HG03565 (cell line): ENCODE data around the gene AKT2.

ENCODE experiments used
- ATAC-seq: cut with Tn5 transposase; IDR thresholded peaks from one replicate; pipeline ENCODE4 v1.9.1; 2021; ENCODE audit warnings: mild to moderate bottlenecking, moderate library complexity; ENCODE audit not compliant: unreplicated experiment

Gene AKT2

GRCh38 chr19:40238775-40239174 lies 46.4 kb downstream of the AKT2 start:
- ATAC-seq = no peak

- no peak for ATAC-seq
These were observed 47.4 kb downstream of the AKT2 start for GRCh38 chr19:40237791-40238190.

- no peak for ATAC-seq
These were observed 48.8 kb downstream of the AKT2 start for GRCh38 chr19:40236366-40236765.

GRCh38 chr19:40236026-40236355 lies 49.2 kb downstream of the AKT2 start:
- no peak for ATAC-seq

GRCh38 chr19:40235238-40236025 lies 49.7 kb downstream of the AKT2 start:
- ATAC-seq = no peak

GRCh38 chr19:40234429-40235237 lies 50.5 kb downstream of the AKT2 start:
- no peak for ATAC-seq

- ATAC-seq = no peak
These were observed 51.2 kb downstream of the AKT2 start for GRCh38 chr19:40233811-40234389.

- ATAC-seq = no peak
These were observed 52.0 kb downstream of the AKT2 start for GRCh38 chr19:40232949-40233810.

- no peak for ATAC-seq
These were observed 52.7 kb downstream of the AKT2 start for GRCh38 chr19:40232479-40232878.

GRCh38 chr19:40231544-40232424 lies 53.4 kb downstream of the AKT2 start:
- ATAC-seq = no peak

GRCh38 chr19:40231057-40231456 lies 54.1 kb downstream of the AKT2 start:
- no peak for ATAC-seq

GRCh38 chr19:40229926-40230417 lies 55.2 kb downstream of the AKT2 start:
- ATAC-seq = no peak

GRCh38 chr19:40229484-40229883 lies 55.7 kb downstream of the AKT2 start:
- no peak for ATAC-seq

- ATAC-seq = no peak
These were observed 56.3 kb downstream of the AKT2 start for GRCh38 chr19:40228863-40229262.

- no peak for ATAC-seq
These were observed 56.8 kb downstream of the AKT2 start for GRCh38 chr19:40228346-40228745.

- no peak for ATAC-seq
These were observed 59.5 kb downstream of the AKT2 start for GRCh38 chr19:40225440-40226305.

GRCh38 chr19:40224342-40225150 lies 60.6 kb downstream of the AKT2 start:
- ATAC-seq = no peak
